Keratinocyte (primary cell): ENCODE data around the gene PNLDC1.

Experiments
- CTCF ChIP-seq, 3 experiments: IDR thresholded peaks in 1 of 3; conservative IDR thresholded peaks in 1 of 3; optimal IDR thresholded peaks in 1 of 3; 2 replicates in 2 of 3; 3 replicates in 1 of 3; pipeline versions ENCODE3 to v1.5.1; 2011; ENCODE audit warnings: low read length in 3 of 3, mild to moderate bottlenecking in 3 of 3, moderate library complexity in 2 of 3, control low read depth in 1 of 3, inconsistent platforms in 1 of 3; ENCODE audit not compliant: insufficient read depth in 2 of 3; ENCODE audit errors: extremely low read depth in 1 of 3
- EZH2 ChIP-seq: IDR thresholded peaks from one replicate; pipeline ENCODE4 v1.6.1; 2012; ENCODE audit warnings: inconsistent platforms, mild to moderate bottlenecking, low read length, moderate library complexity

GRCh38 chr6:159844737-159845645, 44.9 kb downstream of the PNLDC1 start:
- no peak for TF ChIP-seq CTCF (optimal IDR thresholded peaks at IDR 0.05 in 1 of 3, IDR thresholded peaks at IDR 0.05 in 1 of 3, conservative IDR thresholded peaks at IDR 0.05 in 1 of 3; ENCODE audit: extremely low read depth in 1 of 3, insufficient read depth in 2 of 3, low read length in 3 of 3)
- no peak for TF ChIP-seq EZH2
